Mononuclear cell (primary cell): ENCODE measurements around the gene BMP2K. TPM values are rescaled to one million over a fixed set of nuclear protein-coding genes. Genes with fewer than 3 reads are reported as not detected.
"Not testable (repeated sequence)": the region's sequence is repeated elsewhere in the genome, so short reads cannot be mapped to it uniquely, and the experiment has no call there.

Experiments used
- H3K27me3 ChIP-seq: 2 replicates; pipeline ENCODE4 v1.6.0; 2011; ENCODE audit warnings: low read length, control low read depth; ENCODE audit not compliant: insufficient read depth
- H3K4me1 ChIP-seq: 2 replicates; pipeline ENCODE4 v1.5.1; 2011; ENCODE audit warnings: mild to moderate bottlenecking, low read length, control low read depth; ENCODE audit not compliant: insufficient read depth
- H3K4me3 ChIP-seq: 2 replicates; pipeline ENCODE4 v1.5.1; 2011; ENCODE audit warnings: mild to moderate bottlenecking, low read length, moderate library complexity
- H3K9me3 ChIP-seq: 2 replicates; pipeline ENCODE4 v1.5.1; 2011; ENCODE audit warnings: low read depth, mild to moderate bottlenecking, control low read depth, low read length
- total RNA-seq: library from RNA; depleted of rRNA; stranded (reverse); fragments of >200 nt; gene quantifications from one replicate; pipeline ENCODE4 v1.2.3, GENCODE V29; 2012

The BMP2K gene
- total RNA-seq, 1 donor = 24.7 TPM

DNA sequence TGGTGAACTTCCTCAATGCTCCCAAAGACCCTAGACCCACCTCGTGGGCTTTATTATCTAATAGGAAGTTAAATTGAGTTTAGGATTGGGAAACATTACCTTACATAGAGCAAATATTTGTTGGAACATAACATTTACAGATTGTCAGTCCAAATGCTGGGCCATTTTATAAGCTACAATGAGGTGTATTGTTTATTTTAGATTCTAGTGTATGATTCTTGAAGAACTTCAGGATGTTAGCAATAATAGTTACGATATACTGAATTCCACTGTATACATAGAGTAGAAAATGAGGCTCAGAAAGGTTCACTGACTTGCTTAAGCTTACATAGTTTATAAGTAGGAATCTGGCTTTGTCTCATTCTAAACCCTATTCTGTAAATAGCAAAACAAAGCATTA, 125.7 kb downstream of the BMP2K start:
- H3K4me3 ChIP-seq = no peak overlapping the region
- H3K4me1 ChIP-seq = no peaks in the 10 kb centered on the region
- no peaks in the 10 kb centered on the region for H3K27me3 ChIP-seq
- H3K9me3 ChIP-seq = no peaks in the 10 kb centered on the region

DNA sequence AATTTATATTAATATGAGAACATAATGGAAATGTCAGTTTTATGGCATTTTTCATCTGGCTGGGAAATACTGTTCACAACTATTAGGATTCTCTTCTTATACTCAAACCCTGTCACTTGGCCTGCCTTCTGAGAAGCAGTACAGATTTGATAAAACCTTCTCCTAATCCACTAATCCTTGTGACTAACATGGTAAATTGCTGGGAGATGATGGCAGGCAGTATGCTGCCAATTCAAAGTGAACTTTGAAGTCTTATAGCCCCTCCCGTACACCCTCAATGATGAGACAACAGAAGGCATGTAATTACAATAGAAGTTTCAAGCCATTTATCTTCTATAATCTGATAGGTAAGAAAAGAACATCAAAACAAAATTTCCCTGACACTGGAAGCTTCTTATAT, 126.1 kb downstream of the BMP2K start:
- no peaks in the 10 kb centered on the region for H3K4me1 ChIP-seq
- H3K4me3 ChIP-seq = no peak overlapping the region
- no peaks in the 10 kb centered on the region for H3K27me3 ChIP-seq
- H3K9me3 ChIP-seq = no peaks in the 10 kb centered on the region

DNA sequence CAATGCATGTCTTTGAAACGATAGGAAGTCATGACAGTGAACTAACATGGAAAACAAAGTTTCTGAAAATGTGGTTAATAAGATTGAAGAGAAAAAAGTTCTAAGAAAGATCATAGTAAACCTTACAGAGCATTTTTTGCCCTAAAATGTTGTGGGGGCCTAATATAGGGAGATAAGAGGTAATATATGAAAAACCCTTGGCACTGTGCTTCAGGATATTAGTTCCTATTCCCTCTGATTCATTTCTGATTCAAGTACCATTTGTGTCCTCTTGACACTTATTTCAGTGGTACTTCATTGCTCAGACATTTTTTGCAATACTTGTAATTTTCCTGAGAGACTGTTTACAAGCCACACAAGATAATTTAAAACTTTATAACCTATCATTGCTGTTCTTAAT, 128.0 kb downstream of the BMP2K start:
- no peak overlapping the region for H3K4me3 ChIP-seq
- H3K4me1 ChIP-seq = no peaks in the 10 kb centered on the region
- H3K27me3 ChIP-seq = no peaks in the 10 kb centered on the region
- no peaks in the 10 kb centered on the region for H3K9me3 ChIP-seq

DNA sequence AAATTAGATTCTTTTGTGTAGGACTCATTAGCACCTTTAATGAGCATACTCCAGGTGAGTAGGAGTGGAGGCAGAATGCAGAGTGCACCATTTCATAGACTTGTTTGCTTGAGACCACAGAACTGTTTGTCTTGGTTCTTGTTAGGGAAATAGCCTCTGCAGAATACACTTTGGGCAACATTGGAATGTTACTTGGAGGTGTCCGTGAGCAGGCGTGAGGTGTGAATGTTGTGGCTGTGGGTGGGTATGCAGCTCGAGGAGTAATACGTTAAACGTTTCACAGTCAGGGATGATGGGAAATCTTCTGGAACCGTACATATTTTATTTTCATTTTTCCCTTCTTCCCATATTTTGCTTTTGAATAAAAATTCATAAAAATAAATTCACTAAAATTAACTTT, 131.5 kb downstream of the BMP2K start:
- H3K9me3 ChIP-seq = no peaks in the 10 kb centered on the region
- H3K27me3 ChIP-seq = no peaks in the 10 kb centered on the region
- H3K4me3 ChIP-seq = no peak overlapping the region
- no peaks in the 10 kb centered on the region for H3K4me1 ChIP-seq

DNA sequence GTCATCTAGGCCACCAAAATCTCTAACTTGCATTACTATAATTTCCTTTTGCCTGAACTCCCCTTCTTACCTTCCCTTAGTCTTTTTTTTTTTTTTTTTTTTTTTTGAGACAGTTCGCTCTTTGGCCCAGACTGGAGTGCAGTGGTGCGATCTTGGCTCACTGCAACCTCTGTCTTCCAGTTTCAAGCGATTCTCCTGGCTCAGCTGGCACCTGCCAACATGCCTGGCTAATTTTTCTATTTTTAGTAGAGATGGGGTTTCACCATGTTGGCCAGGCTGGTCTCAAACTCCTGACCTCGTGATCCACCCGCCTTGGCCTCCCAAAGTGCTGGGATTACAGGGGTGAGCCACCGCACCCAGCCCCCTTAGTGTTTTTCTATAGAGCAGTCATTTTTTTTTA, 132.8 kb downstream of the BMP2K start:
- H3K4me1 ChIP-seq, H3K9me3 ChIP-seq, H3K4me3 ChIP-seq, H3K27me3 ChIP-seq: not testable (repeated sequence)

DNA sequence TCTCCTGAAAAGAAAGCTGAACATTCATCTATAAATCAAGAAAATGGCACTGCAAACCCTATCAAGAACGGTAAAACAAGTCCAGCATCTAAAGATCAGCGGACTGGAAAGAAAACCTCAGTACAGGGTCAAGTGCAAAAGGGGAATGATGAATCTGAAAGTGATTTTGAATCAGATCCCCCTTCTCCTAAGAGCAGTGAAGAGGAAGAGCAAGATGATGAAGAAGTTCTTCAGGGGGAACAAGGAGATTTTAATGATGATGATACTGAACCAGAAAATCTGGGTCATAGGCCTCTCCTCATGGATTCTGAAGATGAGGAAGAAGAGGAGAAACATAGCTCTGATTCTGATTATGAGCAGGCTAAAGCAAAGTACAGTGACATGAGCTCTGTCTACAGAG, 134.5 kb downstream of the BMP2K start:
- H3K27me3 ChIP-seq = no peaks in the 10 kb centered on the region
- no peaks in the 10 kb centered on the region for H3K9me3 ChIP-seq
- H3K4me1 ChIP-seq = no peaks in the 10 kb centered on the region
- no peak overlapping the region for H3K4me3 ChIP-seq

DNA sequence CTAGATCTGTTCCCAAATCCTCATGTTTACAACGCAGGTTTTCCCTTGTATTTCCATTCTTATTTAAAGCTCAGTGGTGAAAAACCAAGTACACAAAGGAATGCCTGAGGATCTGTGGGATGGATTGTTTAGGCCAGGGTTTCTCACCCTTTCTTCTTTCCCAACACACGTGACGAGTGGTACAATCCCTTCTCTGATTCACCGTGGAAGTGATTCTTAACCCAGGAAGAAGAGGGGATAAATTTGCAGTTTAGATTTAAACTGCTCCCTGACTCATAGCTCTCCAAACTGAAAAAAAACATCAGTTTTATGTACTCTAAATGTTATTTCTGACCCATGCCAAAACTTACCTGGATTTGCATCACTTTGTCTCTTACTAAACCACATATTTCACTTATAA, 146.1 kb downstream of the BMP2K start:
- Histone ChIP-seq H3K27me3 (no peaks in the 10 kb centered on the region), H3K4me3 (no peak overlapping the region), H3K4me1 (no peaks in the 10 kb centered on the region), H3K9me3 (no peaks in the 10 kb centered on the region)

DNA sequence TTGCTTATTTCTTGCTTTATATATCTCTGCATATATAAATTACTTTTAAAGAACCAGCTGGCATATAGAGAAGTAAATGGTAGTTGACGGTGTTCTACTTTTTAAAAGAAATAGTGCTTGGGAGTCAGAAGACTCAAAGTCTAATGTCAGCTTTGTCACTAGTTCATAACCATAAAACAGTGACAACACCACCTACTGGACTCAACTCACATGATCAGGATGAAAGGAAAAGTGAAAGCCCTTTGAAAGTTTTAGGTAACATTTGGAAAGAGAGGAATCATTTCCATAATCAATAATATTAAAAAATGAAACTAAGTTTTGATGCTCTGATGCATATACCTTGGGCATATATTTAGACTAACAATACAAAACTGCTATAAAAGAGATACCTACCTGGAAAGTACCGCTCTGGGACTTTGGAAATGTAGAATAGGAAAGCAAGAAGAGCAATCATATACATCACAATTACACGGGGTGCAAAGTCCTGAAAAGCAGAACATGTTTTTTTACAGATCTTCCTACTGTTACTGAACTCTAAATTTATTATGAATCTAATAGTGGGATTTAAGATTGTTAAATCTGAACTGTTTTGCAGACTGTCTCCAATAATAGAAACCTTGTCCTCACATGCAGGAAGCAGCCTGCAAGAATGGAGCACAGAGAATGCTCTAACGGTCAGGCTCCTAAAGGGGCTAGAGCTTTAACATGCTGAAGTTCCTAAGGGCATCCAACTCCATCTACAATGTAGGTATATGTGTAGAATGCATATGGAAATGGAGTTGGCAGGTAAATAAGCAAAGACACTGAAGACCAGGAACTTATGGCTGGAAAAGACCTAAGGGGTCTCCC, 147.5 kb downstream of the BMP2K start:
- H3K4me1 ChIP-seq = no peaks in the 10 kb centered on the region
- no peaks in the 10 kb centered on the region for H3K27me3 ChIP-seq
- H3K9me3 ChIP-seq = no peaks in the 10 kb centered on the region
- H3K4me3 ChIP-seq = no peak overlapping the region

DNA sequence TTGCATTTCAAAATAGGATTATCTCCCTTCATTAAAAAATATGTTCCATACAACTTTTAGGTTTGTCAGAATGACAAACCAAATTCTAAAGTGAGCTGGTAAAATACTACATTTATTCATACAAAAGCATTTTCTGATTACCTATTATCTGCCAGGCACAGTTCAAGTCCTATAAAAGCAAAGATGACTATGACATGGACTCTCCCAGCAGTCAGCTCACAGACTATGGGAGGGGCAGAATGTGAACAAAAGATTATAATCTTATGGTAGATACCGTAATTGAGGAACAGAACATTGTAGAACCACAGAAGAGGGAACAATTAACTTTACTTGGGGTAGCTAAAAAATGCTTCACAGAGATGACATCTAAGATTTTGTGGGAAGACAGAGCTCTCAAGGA, 150.7 kb downstream of the BMP2K start:
- H3K4me3 ChIP-seq = no peak overlapping the region
- H3K27me3 ChIP-seq = no peaks in the 10 kb centered on the region
- H3K4me1 ChIP-seq = no peaks in the 10 kb centered on the region
- no peaks in the 10 kb centered on the region for H3K9me3 ChIP-seq

DNA sequence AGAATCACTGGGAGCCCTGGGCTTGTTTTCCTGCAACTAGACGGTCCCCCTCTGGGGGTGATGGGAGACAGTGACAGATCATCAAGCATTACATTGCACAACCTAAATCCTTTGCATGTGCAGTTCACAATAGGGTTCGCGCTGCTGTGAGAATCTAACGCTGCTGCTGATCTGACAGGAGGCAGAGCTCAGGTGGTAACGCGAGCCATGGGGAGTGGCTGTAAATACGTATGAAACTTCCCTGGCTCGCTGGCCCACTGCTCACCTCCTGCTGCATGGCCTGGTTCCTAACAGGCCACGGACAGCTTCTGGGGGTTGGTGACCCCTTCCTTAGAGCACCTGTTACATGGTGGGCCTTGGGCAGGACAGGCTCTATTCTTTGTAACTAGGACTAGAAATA, 152.7 kb downstream of the BMP2K start:
- H3K4me1 ChIP-seq = no peaks in the 10 kb centered on the region
- H3K9me3 ChIP-seq = no peaks in the 10 kb centered on the region
- no peak overlapping the region for H3K4me3 ChIP-seq
- H3K27me3 ChIP-seq = no peaks in the 10 kb centered on the region

DNA sequence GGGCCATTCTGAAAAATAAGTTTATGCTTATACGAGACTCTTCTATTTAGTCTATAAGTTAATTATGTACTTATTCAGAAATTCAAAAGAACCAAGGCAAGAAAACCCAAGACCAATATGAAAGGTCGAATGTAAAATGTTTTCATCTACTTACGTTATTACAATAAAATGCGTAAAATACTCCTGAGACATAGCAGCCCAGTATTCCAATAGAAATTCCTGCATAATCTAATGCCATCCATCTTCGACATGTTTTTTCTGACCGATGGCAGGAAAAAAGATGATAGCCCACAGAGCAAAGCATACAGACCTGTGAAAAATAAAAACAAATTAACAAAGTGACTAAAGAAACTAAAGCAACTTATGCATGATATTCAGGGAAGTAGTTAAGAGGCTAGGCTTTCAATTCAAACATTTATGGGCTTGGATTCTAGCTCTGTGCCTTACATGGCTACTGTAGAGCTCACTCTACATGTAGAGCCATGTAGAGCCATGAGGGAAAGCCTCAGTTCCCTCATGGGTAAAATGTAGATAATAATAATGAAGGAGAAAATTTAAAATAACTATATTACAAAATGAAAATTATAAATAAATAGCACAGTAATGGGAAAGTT, 154.0 kb downstream of the BMP2K start:
- Histone ChIP-seq H3K4me1 (no peaks in the 10 kb centered on the region), H3K4me3 (no peak overlapping the region), H3K9me3 (no peaks in the 10 kb centered on the region), H3K27me3 (no peaks in the 10 kb centered on the region)

DNA sequence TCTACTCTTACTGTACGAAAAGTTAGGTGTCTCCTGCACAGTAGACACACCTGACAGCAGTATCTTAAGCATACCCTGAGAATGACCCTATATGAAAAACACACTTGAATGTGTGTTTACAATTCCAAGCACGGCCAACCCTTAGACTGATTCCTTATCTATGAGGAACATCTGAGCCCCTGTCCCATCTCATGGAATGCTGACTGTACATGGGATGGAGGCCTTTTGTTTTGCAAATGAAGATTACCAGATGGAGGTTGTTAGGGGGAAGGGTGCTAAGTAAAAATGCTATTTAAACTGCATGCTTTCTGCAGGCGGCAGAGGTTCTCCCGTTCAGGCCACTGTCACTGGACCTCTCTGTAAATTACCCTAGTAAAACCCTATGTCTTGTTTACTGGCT, 160.8 kb downstream of the BMP2K start:
- peaks cover 23% of the 10 kb centered on the region for H3K4me1 ChIP-seq

DNA sequence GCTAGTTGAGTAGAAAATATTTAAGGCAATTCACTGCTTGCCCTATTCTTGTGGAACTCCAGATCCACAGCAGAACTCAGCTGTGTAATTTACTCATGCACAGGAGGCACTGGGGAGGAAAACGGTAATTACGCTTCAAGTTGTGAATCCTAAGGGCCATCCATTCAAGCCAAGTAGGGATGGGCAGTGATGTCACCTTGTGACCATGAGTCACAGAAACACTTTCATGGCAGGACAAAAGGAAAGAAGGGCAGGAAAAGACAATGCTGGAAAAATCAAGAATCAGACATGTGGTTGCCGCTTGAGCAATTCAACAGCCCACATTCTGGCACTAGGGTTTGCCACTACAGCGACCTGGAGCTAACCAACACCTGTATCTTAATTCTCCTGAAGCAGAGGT, 161.7 kb downstream of the BMP2K start:
- Histone ChIP-seq H3K9me3 (no peaks in the 10 kb centered on the region), H3K4me3 (no peak overlapping the region), H3K4me1 (peaks cover 25% of the 10 kb centered on the region), H3K27me3 (no peaks in the 10 kb centered on the region)

More for the DNA sequence above, 160.8 kb downstream of the BMP2K start:
- Histone ChIP-seq H3K4me3 (no peak overlapping the region), H3K27me3 (no peaks in the 10 kb centered on the region), H3K9me3 (no peaks in the 10 kb centered on the region)

DNA sequence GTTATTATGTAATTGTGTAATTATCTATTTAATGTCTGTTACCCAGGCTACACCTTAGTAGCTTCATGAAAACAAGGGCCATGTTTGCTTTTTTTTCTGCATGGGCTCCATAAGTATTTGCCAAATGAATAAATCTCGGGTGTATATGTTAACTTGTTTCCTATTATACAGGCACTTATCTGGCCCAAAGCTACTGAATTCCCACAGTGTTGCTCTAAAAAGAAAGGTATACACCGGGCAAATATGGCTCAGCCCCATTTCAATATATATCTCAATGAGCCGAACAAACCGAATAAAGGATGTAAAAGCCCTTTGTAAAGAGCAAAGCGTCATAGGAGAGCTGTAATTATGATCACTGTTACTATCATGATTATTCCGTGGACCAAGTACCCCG, 162.3 kb downstream of the BMP2K start:
- peaks cover 29% of the 10 kb centered on the region for H3K4me1 ChIP-seq
- no peaks in the 10 kb centered on the region for H3K27me3 ChIP-seq
- no peaks in the 10 kb centered on the region for H3K9me3 ChIP-seq
- H3K4me3 ChIP-seq = peak overlapping the region; percentile 69

DNA sequence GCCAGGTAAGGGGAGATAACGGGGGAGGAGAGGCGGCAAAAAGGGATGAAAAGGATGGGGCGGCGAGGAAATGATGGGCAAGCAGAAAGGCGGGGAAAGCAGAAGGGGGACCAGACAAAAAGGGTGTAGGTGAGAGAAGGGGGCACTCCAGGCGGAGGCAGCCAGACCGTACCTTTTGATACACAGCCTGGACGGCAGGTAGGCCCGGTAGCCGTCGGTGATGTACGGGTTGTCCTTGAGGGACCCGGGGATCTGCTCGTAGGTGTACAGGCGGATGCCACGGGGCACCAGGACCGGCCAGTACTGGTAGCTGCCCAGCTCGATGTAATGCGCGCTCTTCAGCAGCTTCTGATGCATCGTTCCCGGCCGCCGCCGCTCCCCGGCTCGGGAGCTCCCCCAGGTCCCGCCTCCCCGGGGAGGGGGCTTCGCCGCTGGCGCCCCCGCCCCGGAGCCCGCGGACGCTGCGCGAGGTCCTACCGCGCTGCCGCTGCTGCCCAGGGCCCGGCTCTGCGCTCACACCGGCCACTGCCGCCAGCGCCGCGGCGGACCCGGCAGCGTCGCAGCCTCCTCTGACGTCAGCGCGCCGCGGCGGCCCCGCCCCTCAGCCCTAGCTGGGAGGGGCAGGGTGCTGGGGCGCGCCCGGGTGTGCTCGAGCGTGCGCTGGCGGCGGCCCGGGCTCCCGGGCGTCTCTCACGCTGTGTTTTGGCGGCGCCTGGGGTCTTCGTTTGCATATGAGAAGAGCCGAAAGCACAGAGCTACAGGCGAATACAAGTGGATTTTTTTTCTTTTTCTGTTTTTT, 162.9 kb downstream of the BMP2K start, which contains the start of gene PAQR3:
Gene PAQR3, minus strand, starts transcription at position 571 of the 799 bp plus-strand sequence. Its CDS starts 214 bp downstream, at position 357.
- no peaks in the 10 kb centered on the region for H3K9me3 ChIP-seq
- H3K27me3 ChIP-seq = no peaks in the 10 kb centered on the region
- H3K4me3 ChIP-seq = peak within 1 kb of the TSS; percentile 69
- H3K4me1 ChIP-seq = peaks cover 29% of the 10 kb centered on the region
